NT2/D1 (cell line): ENCODE data around the gene SVBP.

Source experiments
- SUZ12 ChIP-seq: IDR thresholded peaks from 2 replicates; pipeline ENCODE4 v1.6.1; 2011; ENCODE audit not compliant: insufficient read length, insufficient read depth; ENCODE audit errors: extremely low read depth
- ZNF274 ChIP-seq: IDR thresholded peaks from 2 replicates; pipeline ENCODE4 v1.6.1; 2011; ENCODE audit warnings: mild to moderate bottlenecking, low read depth, low read length

- TF ChIP-seq SUZ12 (no peak), ZNF274 (no peak)
These were observed 27.5 kb upstream of the SVBP start for GRCh38 chr1:42844592-42845140.
